Colon (tissue), 2 donors: ENCODE measurements around the gene AUTS2.

Source experiments
- FAIRE-seq: peaks from 2 replicates; lab custom pipeline; 2012; peaks lifted over from hg19 to GRCh38; lab: Jason Lieb, UNC
- donor health status: control.
- donor health status: control.

AUTS2 gene

DNA sequence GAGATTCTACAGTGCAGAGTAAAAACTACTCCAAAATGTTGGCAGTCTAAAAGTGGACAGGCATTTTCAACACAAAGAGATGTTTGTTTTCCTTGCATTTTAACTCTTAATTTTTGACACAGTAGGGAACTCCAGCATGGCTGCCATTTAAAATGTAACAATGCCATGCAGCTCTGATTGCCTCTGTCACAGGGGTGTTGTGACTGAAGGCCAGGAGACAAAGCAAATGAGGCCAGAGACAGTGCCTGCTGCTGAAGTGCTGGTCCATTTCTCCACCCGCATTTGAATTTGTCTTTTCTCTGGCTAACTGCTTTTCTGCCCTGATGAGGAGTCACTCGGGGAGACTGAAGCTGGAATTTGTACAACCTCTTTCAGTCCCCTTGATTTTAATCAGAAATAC is 823.0 kb downstream of the AUTS2 start:
- no peak for FAIRE-seq

DNA sequence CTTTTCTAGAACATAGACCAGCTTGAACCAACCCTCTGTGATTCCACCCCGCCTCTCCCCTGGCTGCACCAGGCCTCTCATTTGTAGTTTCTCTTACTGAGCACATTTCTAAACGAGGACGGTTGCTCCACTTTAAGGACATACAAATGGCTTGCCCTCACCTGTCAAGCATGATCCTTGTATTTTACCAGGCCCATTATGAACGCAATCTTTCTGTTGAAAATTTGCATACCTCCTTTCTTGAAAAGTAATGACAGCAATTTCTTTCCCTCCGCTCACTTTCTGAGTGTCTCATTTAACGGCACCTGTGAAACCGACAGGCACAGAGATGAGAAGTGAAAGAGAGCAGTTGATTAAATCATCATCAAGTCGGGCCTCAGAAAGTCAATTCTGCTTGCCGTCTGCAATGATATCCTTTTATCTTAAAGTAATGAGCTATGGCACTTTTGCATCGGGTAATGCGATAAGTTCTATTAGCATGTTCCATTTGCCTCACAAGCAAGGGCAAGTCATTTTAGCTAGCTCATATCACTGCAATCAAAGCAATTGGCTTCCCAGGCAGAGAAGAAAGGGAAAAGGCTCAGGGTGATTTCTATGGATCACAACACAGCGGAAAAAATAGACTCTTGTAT is 828.1 kb downstream of the AUTS2 start:
- no peak for FAIRE-seq

DNA sequence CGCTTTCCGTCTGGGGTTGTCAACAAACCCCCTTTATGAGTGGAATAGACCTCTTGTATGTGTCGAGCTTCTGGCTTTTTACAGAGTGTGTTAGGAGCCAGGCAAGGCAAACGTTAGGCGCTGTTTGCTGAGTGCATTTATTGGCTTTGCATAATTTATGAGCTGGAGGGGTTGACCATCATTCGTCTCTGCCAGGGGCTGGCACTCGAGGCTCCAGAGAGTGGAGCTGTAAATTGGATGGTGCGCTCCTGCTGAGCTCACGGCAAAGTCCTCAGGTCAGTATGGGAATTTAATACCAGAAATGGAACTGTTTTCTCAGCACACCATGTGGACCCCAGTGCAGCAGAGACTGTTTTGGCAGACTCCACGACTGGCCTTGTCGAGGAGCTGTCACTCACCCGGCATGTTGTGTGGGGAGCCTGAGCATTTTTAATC is 834.3 kb downstream of the AUTS2 start:
- FAIRE-seq, result no peak

DNA sequence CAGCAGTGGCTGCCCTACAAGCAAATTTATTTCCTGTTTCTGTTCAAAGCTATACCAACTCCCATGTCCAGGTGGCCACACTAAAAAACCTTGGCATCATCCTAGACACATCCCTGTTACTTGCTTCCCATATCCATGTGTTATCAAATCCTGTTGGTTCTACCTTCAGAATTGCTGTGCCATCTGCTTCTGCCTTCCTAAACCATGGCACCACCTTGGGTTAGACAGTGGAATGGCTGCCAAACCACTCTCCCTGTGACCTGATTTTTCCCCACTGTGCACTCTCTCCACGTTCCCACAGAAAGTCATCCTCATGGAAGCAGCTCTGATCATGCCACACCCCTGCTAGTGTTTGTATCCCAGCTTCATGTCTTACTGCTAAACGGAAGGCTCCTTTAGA is 836.1 kb downstream of the AUTS2 start:
- no peak for FAIRE-seq

DNA sequence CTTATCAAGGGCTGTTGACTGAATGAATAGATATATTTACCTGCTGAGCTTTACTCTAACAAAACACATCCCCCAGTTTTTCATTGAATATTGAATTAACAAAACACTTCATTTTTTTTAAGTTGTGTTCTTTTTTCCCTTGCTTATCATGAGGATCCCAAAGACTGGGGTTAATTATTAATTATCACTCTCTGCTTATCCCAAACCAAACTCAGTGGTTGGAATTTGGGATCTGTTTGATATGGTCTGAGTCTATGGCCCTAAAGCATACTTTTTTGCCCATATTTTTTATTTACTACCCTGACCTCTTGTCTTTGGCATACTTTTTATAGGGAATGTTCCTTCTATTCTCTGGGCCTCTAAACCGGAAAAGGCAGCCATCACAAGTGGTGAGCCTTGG is 836.5 kb downstream of the AUTS2 start:
- no peak for FAIRE-seq

DNA sequence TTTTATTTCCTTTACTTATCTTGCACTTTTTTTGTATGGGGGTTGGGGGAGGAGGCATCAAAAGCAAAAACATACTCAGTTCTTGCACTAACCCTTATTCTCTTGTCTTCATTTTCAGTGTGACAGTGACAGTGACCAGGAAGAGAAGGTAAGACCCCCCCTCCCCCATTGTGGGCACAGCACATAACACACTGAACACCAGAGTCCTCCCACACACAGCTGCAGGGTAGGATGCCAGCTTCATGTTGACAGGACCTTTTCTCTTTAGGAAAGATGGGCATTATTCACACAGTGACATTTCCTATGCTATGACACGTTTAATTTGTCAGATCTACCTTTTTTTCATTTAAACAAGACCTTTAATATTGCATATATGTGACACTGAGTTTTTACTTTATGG is 837.4 kb downstream of the AUTS2 start:
- FAIRE-seq, result no peak

DNA sequence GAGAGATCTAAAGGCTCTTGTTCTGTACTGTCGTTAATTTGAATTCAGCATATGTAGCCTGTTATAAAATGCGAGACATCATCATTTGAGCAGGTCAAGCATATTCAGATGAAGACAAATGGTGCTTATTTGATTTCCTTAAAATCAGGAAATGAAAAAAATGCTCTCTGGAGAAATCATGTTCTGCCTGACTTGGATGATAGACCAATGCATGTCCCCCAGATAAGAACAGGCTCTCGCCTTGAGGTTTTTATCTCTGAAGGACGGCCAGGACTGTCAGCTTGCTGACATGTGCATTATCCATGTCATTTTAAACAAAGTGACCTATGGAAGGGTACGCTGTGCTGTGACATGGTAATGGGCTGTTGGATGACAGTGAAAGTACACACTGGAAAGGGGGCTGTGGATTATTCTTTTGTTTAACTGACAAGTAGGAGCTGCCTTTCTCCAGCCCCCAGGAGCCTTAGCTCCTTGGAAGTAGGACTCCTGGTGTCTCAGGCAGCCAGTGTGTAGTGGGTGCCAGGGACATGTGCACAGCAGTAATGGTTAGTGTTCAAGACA is 838.6 kb downstream of the AUTS2 start:
- FAIRE-seq, result no peak

DNA sequence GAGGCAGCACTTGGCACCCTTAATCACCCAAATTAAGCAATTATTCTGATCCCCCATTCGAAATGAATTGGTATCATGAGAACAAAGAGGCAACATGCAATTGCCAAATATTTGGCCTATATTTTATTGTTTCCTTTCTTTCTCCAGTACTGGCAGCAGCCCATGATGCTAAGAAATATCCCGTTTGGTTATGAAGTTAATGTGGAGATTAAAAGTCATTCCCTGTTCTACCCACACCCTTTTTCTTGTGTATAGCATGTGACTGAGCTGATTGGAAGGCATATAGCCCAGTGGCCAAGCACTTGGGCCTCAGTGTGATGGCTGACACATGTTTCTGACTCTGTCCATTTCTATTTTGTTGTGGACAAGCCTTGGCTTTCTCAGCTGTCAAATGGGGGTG is 841.4 kb downstream of the AUTS2 start:
- no peak for FAIRE-seq

DNA sequence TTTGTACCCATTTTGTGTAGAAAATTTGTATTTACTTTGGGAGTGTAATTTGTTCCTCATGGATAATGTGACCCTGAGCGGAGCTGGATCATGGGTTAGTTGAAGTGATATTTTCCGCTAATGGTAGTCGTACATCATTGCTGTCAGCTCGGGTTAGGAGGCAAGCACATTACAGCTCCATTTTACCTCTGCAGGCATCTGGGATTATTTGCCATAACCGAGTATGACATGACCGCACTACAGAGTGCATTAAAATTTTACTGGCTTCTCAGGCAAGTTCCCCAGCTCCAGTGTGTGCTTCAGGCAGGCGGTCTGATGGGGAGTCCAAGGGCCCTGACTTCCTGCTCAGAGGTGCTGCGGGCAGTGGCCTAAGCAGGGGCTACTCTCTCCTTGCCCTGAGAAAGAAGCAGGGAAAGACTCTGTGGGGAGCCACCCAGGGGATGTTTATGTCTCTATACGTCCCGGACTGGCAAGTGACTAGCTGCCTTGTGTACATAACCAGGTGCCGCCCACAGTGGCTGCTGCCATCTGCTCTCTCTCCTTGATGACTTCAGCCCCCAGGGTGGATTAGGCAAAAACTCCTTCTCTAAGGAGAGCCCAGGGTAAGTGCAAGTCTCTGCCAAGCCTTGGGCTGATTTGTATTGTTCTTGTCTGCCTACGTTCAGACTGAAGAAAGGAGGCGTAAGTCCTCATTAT is 848.3 kb downstream of the AUTS2 start:
- no peak for FAIRE-seq

DNA sequence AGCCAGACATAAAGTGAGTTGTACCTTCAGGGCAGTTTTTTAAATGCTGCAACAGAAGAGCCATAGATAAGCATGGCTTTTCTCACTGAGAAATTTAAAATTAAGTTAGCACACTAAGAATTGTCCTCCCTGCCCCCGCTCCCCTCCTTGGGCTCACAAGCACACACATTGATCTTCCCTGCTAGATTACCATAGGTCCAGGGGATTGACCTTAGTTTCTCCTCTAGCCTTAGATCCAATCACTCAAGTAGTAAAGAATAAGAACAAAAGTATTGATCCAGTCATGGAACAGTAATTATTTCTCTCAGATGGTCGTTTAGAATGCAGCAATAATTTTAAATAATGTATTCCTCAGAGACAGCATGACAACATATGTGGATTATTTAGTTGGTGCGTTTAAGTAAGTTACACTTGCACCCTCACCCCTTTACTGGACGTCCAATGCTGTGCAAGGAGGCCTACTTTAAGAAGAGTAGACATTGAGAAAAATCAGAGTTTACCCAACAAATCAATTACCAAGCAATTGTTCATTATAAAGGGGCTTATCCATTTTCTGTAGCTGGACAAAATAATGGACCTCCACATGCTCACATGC is 850.1 kb downstream of the AUTS2 start:
- no peak for FAIRE-seq

DNA sequence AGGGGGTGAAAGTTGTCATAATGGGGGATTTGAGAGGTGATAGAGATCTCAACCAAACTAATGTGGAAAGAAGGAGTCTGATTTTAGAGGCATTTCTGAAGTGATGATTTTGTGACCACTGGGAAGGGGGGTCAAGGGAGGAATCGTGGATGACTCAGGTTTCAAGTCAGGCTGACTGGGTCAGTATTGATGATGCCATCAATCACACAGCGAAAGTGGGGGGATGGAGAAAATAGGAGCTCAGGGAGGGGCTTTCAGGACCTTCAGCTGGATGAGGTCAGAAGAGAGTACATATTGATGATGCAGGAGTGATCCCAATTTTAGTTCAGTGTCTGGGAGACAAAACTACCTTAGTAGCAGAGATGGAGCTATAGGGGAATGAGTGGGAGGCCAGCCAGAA is 852.5 kb downstream of the AUTS2 start:
- no peak for FAIRE-seq

DNA sequence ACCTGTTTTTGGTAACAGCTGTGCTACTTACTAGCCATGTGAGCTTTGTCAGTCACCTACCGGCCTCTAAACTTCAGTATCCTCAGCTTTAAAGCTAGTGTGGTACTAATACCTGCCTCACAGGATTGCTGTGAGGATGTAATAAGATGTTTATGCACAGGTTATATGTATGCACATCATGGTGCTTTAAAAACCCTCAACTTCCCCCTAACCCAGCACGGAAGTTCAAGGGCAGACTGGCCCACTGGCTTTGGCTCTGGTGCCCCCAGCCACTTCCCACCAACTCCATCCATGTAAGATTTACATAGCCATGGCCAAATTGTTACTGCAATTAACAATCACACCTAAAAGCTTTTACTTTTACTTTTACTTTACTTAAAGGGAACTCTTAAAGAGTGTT is 857.6 kb downstream of the AUTS2 start:
- FAIRE-seq, result no peak

DNA sequence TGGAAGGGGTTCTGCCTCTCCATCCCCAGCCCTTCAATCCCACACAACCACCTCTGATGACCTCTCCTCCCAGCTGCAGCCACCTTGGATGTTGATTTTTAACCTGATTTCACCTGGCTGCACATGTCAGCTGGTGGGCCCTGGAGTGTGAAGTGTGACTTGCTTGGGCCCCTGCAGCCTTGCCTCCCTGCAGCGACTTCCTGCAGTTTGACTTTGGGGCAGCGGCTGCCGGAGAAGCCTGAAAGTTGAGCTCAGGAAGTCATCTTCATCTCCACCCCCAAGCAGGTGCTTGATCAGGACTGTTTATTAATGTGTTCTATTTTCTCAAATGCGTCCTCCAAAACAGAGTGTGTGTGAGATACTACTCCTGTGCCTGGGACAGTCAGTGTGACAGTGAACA is 858.4 kb downstream of the AUTS2 start:
- FAIRE-seq, result no peak

DNA sequence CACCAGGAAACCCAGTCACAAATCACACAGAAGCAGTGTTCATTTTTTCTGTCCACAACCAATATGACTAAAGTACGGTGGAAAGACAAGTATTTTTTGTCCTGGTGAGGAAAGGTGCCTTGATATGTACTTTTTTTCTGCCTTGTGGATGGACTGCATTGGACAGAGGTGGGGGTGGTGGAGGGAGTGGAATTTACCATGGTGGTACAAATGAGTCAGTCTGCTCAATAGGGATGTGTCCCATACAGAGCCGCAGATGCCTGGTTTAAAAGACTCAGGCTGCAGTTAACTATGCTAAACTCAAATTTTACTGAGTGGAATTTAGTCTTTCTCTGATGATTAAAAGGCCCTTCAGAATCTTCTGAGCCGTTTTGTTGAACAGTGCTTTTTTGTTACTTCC is 859.2 kb downstream of the AUTS2 start:
- no peak for FAIRE-seq

DNA sequence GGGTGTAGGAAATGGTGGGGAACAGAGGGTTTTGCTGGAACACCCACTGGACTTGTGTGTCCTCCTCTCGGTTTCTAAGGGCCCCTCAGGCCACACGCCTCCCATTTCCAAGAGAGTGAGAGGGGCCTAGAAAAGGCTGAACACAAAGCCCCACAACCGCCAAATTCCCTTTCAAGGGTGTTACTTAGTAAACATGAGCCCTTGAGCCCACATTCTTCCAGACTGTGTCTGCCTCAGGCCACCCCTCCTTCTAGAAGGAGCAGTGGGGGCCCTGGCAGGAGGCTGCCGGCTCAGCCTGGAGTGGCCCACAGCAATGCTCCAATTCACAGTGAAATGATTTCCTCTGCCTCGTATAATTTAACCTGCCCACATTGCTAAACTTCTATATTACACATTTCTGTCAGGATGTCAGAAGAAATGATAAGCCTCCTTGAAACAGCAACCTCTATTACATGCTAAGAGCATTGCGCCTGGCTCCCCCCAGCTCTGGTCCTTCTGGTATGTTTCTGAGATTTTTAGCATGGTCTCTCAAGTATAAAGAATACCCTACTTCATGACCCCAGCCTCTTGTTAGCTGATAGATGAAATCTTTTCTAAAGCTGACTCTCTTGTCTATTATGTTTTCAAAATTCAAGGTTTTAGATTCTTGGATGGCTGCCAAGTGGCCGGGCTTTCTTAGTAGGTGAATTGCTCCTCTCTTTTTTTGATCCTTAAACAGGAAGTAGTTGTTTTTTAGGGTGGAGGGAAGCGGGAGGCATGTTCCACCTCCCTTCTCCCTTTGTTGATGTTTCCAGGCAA is 859.8 kb downstream of the AUTS2 start:
- no peak for FAIRE-seq

DNA sequence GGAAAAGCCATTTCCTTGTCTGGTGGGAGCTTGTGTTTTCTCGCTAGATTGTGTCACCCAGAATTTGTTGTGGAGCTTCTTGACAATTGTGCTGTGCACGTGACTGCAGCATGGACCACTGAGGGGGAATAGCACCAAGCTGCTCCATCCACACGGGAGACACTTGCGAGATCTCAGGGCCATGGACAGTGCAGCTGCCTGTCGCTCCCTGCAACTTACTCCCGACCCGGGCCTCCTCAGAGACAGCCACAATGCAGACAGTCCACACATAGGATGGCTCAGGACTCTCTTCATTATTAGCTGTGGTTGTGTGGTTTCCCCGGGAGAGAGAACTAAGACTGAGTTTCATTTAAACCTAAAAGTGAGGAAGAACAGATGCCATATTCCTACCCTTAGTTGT is 860.5 kb downstream of the AUTS2 start:
- FAIRE-seq, result no peak

DNA sequence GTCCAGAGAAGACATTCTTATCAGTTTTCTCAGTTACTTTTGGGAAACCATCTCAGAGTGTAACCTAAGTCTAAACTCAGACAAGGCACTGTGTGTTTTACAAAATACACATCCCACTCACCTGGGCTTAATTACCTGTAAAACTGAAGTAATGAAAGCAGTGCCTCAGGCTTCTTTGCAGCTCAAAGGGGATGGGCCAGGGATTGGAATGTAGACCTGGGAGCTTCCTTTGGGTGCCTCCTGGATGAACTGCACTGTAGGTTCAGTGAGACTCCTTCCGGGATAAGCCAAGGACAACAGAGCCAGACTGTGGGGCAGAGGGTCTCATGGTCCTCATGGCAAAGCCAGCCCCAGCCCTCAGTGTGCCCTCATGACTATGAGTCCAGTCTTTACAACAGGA is 861.3 kb downstream of the AUTS2 start:
- no peak for FAIRE-seq

DNA sequence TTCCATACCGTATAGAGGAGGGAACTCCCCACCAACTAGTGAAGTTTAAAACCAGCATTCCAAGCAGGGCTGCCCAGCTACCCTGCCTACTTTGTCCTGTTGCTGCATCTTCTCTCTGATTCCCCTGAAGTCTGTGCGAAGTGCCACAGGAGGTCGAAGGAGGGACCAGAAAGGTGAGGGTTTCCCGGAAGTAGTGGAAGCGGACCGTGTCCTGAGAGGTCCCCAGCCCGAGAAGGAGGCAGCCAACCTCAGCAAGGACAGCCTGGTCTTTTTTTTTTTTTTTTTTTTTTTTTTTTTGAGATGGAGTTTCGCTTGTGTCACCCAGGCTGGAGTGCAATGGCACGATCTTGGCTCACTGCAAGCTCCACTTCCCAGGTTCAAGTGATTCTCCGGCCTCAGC is 861.8 kb downstream of the AUTS2 start:
- FAIRE-seq, result no peak

DNA sequence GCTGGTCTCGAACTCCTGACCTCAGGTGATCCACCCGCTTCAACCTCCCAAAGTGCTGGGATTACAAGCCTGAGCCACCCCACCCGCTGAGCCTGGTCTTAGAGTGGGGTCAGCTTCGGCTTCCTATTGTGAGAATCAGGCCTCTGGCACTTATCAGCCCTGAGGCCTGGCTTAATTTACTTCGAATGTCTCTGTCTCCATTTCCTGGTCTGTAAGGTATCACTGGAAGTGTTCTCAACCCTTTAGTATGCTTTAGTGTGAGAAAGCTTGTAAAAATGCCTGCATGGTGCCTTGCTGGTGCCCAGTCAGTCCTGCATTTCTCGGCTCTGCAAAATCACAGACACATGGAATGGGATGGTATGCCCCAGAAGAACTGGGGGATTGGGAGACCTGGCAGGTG is 862.3 kb downstream of the AUTS2 start:
- no peak for FAIRE-seq

DNA sequence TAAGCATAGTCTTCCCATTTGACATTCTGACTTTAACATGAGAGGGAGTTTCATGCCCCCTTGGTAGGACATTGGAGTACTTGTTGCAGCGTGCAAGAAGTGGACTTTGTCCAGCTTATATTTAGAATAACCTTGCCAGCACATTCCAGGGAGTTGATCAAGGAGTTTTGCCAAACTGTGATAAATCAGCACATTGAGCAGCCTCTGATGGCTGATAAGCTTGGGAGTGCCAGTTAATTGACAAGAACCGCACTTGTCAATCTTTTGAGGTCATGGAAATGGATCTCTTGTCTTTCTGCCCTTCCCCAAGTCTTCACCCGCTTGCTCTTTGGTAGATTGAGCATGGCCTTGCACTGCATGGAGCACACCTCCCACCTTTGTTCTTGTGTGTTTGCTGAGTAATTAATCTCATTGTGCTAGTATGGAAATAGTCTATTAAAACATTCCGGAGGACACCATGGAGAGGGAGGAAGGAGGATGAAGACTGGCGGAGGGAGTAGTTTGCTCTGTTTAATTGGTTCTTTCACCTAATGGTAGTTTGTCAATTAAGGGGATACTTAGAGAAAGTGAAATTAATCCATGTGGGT is 865.2 kb downstream of the AUTS2 start:
- FAIRE-seq, result no peak

DNA sequence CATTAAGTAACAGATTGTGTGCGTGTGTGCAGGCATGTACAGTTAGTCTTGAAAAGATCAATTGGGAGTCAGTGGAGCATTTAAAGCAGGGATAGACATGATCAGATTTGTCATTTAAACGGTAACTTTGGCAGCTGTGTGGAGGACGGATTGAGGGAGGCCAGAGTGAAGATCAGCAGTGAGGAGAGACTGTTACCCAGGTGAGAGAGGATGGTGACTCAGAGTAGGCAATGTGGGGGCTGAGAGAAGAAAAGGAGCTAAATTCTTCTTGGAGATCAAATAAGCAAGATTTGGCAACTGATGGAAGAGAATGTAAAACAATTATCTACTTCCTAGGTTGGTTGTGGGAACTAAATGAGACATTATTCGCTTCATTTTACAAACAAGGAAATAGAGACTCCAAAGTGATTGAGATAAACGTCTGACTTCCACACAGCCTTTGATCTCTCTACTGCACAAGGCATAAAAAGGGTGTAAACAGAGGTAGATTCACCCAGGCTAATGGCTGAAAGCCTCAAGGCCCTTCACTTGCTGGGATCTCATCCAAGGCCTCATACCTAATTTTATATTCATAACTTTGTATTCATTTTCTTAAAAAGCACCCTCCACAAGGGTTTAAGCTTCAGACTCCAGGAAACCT is 868.6 kb downstream of the AUTS2 start:
- no peak for FAIRE-seq

DNA sequence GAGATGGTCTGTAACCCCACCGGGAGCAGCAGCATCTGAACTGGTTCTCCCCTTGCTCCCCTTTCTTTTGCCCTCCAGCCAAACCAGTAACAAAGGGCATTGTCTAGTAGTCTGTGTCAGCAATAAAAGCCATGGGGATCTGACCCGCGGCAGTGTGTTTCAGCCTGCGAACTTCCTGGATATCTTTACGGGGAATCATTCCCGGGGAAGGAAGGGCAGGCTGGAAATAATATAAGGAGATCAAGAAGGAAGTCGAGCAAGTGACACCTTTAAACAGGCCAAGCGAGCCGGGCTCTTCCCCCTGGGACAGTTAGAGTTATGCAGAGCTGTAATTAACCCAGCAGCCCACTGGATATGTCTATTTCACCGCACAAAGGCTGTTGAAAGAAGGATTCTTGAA is 872.5 kb downstream of the AUTS2 start:
- no peak for FAIRE-seq
